Activated CD4-positive, alpha-beta T cell treated with anti-CD3 and anti-CD28 coated beads, Interleukin-2, amount 50 U/mL, for 24 hours (primary cell): ENCODE data around the gene RABL6.
"Not testable (repeated sequence)": the region's sequence is repeated elsewhere in the genome, so short reads cannot be mapped to it uniquely, and the experiment has no call there.

Source experiments
- DNase-seq, 2 donors: peaks; one replicate each; pipeline ENCODE4 v3.0.0-alpha.2; 2020; ENCODE audit warnings: low read depth in 1 of 2, low spot score in 1 of 2

The RABL6 gene

GRCh38 chr9:136881691-136882108 is 74.0 kb downstream of the RABL6 start:
- peak; percentile 24 to 53 for DNase-seq

GRCh38 chr9:136882109-136882946 is 74.6 kb downstream of the RABL6 start:
- DNase-seq: peak; percentile 81 to 91

- not testable (repeated sequence) for DNase-seq
Measured at GRCh38 chr9:136882947-136883283, 75.2 kb downstream of the RABL6 start.

- not testable (repeated sequence) for DNase-seq
Measured at GRCh38 chr9:136883670-136884069, 75.9 kb downstream of the RABL6 start.

- peak; percentile 92 for DNase-seq
Measured at GRCh38 chr9:136885950-136886578, 78.3 kb downstream of the RABL6 start, which contains the start of gene TRAF2. TRAF2 (plus strand) TSS chr9:136886516; CDS start chr9:136898741, 12,225 bp downstream.

GRCh38 chr9:136886610-136887597 is 79.2 kb downstream of the RABL6 start:
- peak in 1 of 2 donors; percentile 13 for DNase-seq

- no peak for DNase-seq
Measured at GRCh38 chr9:136888454-136888853, 80.7 kb downstream of the RABL6 start.

- no peak for DNase-seq
Measured at GRCh38 chr9:136889858-136890257, 82.1 kb downstream of the RABL6 start.

GRCh38 chr9:136890661-136891060 is 82.9 kb downstream of the RABL6 start:
- DNase-seq: no peak
